Liver (tissue), 9 donors: Measurements from ENCODE around the gene SKA1. TPM values are rescaled to one million over a fixed set of nuclear protein-coding genes. Genes with fewer than 3 reads are reported as not detected.

Experiments used
- DNase-seq: peaks from one replicate; pipeline ENCODE4 v3.0.0-alpha.2; 2017; ENCODE audit warnings: low spot score
- H3K27ac ChIP-seq, 2 donors: one replicate each; pipeline ENCODE4 v1.7.0; 2013; ENCODE audit warnings: inconsistent platforms in 2 of 2, low read length in 2 of 2, control low read depth in 1 of 2, low read depth in 1 of 2, mild to moderate bottlenecking in 1 of 2
- H3K27me3 ChIP-seq, 4 donors: one replicate each; pipeline versions ENCODE4 v1.6.1 to v1.7.0; 2013; ENCODE audit warnings: low read length in 3 of 4, inconsistent platforms in 1 of 4, mild to moderate bottlenecking in 1 of 4, moderate library complexity in 1 of 4; ENCODE audit not compliant: control insufficient read depth in 4 of 4, insufficient read depth in 4 of 4
- H3K36me3 ChIP-seq, 4 donors: one replicate each; pipeline versions ENCODE4 v1.6.1 to v1.7.0; 2013; ENCODE audit warnings: low read length in 3 of 4, mild to moderate bottlenecking in 3 of 4, low read depth in 1 of 4, moderate library complexity in 1 of 4; ENCODE audit not compliant: control insufficient read depth in 4 of 4, insufficient read depth in 3 of 4
- H3K4me1 ChIP-seq, 4 donors: one replicate each; pipeline versions ENCODE4 v1.6.1 to v1.7.0; 2013; ENCODE audit warnings: low read length in 3 of 4, mild to moderate bottlenecking in 3 of 4, moderate library complexity in 1 of 4; ENCODE audit not compliant: control insufficient read depth in 4 of 4, insufficient read depth in 4 of 4
- H3K4me3 ChIP-seq, 3 donors: one replicate each; pipeline versions ENCODE4 v1.6.1 to v1.7.0; 2013; ENCODE audit warnings: low read length in 3 of 3, control low read depth in 1 of 3, low read depth in 1 of 3, mild to moderate bottlenecking in 1 of 3
- H3K9ac ChIP-seq, 2 donors: one replicate each; pipeline ENCODE4 v1.7.0; 2013; ENCODE audit warnings: low read length in 2 of 2, mild to moderate bottlenecking in 2 of 2, moderate library complexity in 2 of 2, control low read depth in 1 of 2, low read depth in 1 of 2
- H3K9me3 ChIP-seq, 4 donors: one replicate each; pipeline versions ENCODE4 v1.6.1 to v1.7.0; 2013; ENCODE audit warnings: low read length in 3 of 4; ENCODE audit not compliant: control insufficient read depth in 4 of 4
- ATF3 ChIP-seq: IDR thresholded peaks from 2 replicates; pipeline ENCODE4 v1.6.1; 2016; ENCODE audit warnings: antibody characterized with exemption
- EGR1 ChIP-seq, 2 donors: IDR thresholded peaks; 2 replicates each; pipeline ENCODE4 v1.6.1; 2016 to 2018; ENCODE audit warnings: antibody characterized with exemption in 2 of 2, low read depth in 2 of 2
- FOXA2 ChIP-seq: IDR thresholded peaks from 2 replicates; pipeline ENCODE4 v1.6.1; 2016; ENCODE audit warnings: antibody characterized with exemption
- GABPA ChIP-seq, 2 donors: IDR thresholded peaks in 1 of 2; conservative IDR thresholded peaks in 1 of 2; 2 replicates each; pipeline ENCODE4 v1.6.1; 2016; ENCODE audit warnings: antibody characterized with exemption in 2 of 2, mild to moderate bottlenecking in 1 of 2, moderate library complexity in 1 of 2
- HNF4A ChIP-seq, 2 donors: conservative IDR thresholded peaks; 2 replicates each; pipeline ENCODE4 v1.6.1; 2016; ENCODE audit warnings: antibody characterized with exemption in 2 of 2, mild to moderate bottlenecking in 2 of 2
- JUND ChIP-seq, 2 donors: IDR thresholded peaks; 2 replicates each; pipeline ENCODE4 v1.6.1; 2016; ENCODE audit warnings: antibody characterized with exemption in 2 of 2
- RAD21 ChIP-seq, 2 donors: IDR thresholded peaks; 2 replicates each; pipeline ENCODE4 v1.6.1; 2016; ENCODE audit warnings: antibody characterized with exemption in 2 of 2, mild to moderate bottlenecking in 2 of 2
- RXRA ChIP-seq, 2 donors: IDR thresholded peaks; 2 replicates each; pipeline ENCODE4 v1.6.1; 2017 to 2018; ENCODE audit warnings: antibody characterized with exemption in 2 of 2, mild to moderate bottlenecking in 1 of 2
- SP1 ChIP-seq: IDR thresholded peaks from 2 replicates; pipeline ENCODE4 v1.6.1; 2018; ENCODE audit warnings: antibody characterized with exemption, mild to moderate bottlenecking
- TAF1 ChIP-seq: conservative IDR thresholded peaks from 2 replicates; pipeline ENCODE4 v1.6.1; 2016; ENCODE audit warnings: antibody characterized with exemption, mild to moderate bottlenecking
- YY1 ChIP-seq: IDR thresholded peaks from 2 replicates; pipeline ENCODE4 v1.6.1; 2016; ENCODE audit warnings: antibody characterized with exemption, mild to moderate bottlenecking
- WGBS: extraction: QIAGEN DNeasy Blood & Tissue Kit; methylation state at CpG from one replicate; pipeline ENCODE4 v1.1.7; 2013; 5-methylcytosine and 5-hydroxymethylcytosine counted together
- polyA plus RNA-seq, 2 donors: library from polyadenylated mRNA; stranded (reverse) in 1 of 2; unstranded in 1 of 2; fragments of 200-250 nt in 1 of 2; fragments of >200 nt in 1 of 2; fragmentation: Nextera tagmentation in 1 of 2; extraction: Ambion mirVana in 1 of 2; gene quantifications; one replicate each; pipeline versions ENCODE4 v1.2.1 to v1.2.3, GENCODE V29; 2013 to 2015
- total RNA-seq, 2 donors: library from RNA; depleted of rRNA; stranded (reverse); fragments of >200 nt; gene quantifications; one replicate each; pipeline ENCODE4 v1.2.3, GENCODE V29; 2014
- TF ChIP-seq, protein P1 (sequence below): IDR thresholded peaks from 2 replicates; pipeline ENCODE4 v1.6.1; 2016; ENCODE audit warnings: antibody characterized with exemption, mild to moderate bottlenecking
- TF ChIP-seq, protein P2 (sequence below): IDR thresholded peaks from 2 replicates; pipeline ENCODE4 v1.6.1; 2016; ENCODE audit warnings: antibody characterized with exemption
- TF ChIP-seq, protein P3 (sequence below): fragments of 150-350 bp; IDR thresholded peaks from 2 replicates; pipeline ENCODE4 v1.5.1; 2017; ENCODE audit warnings: improper control_type of control experiment, low read depth, low read length; ENCODE audit not compliant: missing input control
- TF ChIP-seq, protein P4 (sequence below): IDR thresholded peaks from 2 replicates; pipeline ENCODE4 v1.6.1; 2016; ENCODE audit warnings: antibody characterized with exemption
- donor health status: healthy.
- donor health status: healthy.
- donor health status: healthy.
- donor health status: healthy.
- donor health status: healthy.

The SKA1 gene
- total and polyA plus RNA-seq, 4 donors = 0.08 to 18.7 (median 0.52) TPM

DNA sequence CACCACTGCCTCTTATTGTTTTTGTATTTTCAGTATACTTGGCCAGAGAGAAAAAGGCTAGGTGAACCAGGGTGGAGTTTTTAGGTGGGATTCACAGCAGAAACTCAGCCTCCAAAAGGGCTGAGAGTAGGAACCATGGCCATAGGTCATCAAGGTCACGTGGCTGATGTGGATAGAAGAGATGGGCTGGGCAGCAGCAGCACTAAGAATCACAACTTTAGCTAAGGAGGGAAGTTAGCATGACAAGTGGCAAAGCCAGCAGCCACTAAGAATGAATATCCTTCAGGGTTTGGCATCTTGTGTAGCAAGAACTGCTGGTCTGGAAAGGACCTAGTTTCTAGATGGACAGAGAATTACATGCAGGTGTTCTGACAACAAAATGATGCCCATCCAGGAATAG is 43.2 kb upstream of the SKA1 start:
- no peak for DNase-seq
- H3K4me1 ChIP-seq = no peaks in the 10 kb centered on the region
- 78% methylated on average over 1 of the region's 1 CpG for WGBS
- H3K36me3 ChIP-seq = no peaks in the 10 kb centered on the region
- no peaks in the 10 kb centered on the region for H3K27me3 ChIP-seq
- TF ChIP-seq YY1 = no peak
- no peak overlapping the region for H3K4me3 ChIP-seq
- H3K9ac ChIP-seq = no peak overlapping the region
- H3K27ac ChIP-seq = no peak overlapping the region
- no peaks in the 10 kb centered on the region for H3K9me3 ChIP-seq

DNA sequence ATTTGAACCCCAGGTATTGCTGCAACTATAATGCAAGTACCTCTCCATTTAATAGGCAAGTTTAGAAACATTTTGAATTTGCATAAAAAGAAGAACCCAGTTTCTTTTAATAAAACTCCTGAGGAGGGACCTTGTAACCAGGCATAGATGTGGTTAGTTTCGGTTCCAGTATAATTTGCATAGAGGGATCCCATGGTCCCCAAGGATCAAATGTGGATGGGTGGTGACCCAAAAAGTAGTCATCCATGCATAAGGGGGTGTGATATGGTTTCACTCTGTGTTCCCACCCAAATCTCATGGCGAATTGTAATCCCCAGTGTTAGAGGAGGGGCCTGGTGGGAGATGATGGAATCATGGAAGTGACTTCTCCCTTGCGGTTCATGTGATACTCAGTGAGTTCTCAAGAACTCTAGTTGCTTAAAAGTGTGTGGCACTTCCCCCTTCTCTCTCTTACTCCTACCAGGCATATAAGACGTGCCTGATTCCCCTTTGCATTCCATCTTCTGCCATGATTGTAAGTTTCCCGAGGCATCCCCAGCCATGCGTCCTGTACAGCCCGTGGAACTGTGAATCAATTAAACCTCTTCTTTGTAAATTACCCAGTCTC is 40.2 kb upstream of the SKA1 start:
- TF ChIP-seq FOXA2 = no peak
- TF ChIP-seq, protein P1, sequence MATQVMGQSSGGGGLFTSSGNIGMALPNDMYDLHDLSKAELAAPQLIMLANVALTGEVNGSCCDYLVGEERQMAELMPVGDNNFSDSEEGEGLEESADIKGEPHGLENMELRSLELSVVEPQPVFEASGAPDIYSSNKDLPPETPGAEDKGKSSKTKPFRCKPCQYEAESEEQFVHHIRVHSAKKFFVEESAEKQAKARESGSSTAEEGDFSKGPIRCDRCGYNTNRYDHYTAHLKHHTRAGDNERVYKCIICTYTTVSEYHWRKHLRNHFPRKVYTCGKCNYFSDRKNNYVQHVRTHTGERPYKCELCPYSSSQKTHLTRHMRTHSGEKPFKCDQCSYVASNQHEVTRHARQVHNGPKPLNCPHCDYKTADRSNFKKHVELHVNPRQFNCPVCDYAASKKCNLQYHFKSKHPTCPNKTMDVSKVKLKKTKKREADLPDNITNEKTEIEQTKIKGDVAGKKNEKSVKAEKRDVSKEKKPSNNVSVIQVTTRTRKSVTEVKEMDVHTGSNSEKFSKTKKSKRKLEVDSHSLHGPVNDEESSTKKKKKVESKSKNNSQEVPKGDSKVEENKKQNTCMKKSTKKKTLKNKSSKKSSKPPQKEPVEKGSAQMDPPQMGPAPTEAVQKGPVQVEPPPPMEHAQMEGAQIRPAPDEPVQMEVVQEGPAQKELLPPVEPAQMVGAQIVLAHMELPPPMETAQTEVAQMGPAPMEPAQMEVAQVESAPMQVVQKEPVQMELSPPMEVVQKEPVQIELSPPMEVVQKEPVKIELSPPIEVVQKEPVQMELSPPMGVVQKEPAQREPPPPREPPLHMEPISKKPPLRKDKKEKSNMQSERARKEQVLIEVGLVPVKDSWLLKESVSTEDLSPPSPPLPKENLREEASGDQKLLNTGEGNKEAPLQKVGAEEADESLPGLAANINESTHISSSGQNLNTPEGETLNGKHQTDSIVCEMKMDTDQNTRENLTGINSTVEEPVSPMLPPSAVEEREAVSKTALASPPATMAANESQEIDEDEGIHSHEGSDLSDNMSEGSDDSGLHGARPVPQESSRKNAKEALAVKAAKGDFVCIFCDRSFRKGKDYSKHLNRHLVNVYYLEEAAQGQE = no peak
- TF ChIP-seq, protein P2, sequence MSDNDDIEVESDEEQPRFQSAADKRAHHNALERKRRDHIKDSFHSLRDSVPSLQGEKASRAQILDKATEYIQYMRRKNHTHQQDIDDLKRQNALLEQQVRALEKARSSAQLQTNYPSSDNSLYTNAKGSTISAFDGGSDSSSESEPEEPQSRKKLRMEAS = no peak
- no peak for TF ChIP-seq RXRA (IDR thresholded peaks at IDR 0.05)
- no peak for TF ChIP-seq SP1
- TF ChIP-seq, protein P3, sequence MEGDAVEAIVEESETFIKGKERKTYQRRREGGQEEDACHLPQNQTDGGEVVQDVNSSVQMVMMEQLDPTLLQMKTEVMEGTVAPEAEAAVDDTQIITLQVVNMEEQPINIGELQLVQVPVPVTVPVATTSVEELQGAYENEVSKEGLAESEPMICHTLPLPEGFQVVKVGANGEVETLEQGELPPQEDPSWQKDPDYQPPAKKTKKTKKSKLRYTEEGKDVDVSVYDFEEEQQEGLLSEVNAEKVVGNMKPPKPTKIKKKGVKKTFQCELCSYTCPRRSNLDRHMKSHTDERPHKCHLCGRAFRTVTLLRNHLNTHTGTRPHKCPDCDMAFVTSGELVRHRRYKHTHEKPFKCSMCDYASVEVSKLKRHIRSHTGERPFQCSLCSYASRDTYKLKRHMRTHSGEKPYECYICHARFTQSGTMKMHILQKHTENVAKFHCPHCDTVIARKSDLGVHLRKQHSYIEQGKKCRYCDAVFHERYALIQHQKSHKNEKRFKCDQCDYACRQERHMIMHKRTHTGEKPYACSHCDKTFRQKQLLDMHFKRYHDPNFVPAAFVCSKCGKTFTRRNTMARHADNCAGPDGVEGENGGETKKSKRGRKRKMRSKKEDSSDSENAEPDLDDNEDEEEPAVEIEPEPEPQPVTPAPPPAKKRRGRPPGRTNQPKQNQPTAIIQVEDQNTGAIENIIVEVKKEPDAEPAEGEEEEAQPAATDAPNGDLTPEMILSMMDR = no peak
- TF ChIP-seq TAF1 = no peak
- TF ChIP-seq GABPA (IDR thresholded peaks at IDR 0.05 in 1 of 2, conservative IDR thresholded peaks at IDR 0.05 in 1 of 2) = no peak
- TF ChIP-seq JUND (IDR thresholded peaks at IDR 0.05) = no peak
- TF ChIP-seq EGR1 (IDR thresholded peaks at IDR 0.05; ENCODE audit: low read depth in 2 of 2) = no peak

DNA sequence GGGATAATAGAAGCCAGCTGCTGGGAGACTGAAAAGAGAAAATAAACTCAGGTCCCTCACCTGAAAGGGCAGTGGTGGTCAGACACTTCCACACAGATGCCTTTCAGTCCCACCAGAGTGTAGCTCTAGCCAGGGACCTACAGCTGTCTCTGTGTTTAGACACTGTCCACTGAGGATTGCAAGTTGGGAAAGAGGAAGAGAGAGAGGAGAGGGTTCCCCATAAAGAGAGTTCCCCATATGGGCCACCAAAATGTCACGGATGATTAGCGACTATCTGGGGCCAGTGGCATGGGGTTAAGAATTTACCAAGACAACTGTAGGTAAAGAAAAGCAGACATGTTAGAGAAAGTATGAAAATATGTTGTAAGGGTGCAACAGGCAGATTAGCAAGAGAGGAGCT is 36.7 kb upstream of the SKA1 start:
- WGBS = 79% methylated on average over 2 of the region's 2 CpGs
- Histone ChIP-seq H3K4me3 (no peak overlapping the region), H3K36me3 (no peaks in the 10 kb centered on the region), H3K9ac (no peak overlapping the region), H3K4me1 (no peaks in the 10 kb centered on the region), H3K27me3 (no peaks in the 10 kb centered on the region), H3K9me3 (no peaks in the 10 kb centered on the region), H3K27ac (no peak overlapping the region)
- no peak for DNase-seq
- no peak for TF ChIP-seq FOXA2
- TF ChIP-seq, protein P4, sequence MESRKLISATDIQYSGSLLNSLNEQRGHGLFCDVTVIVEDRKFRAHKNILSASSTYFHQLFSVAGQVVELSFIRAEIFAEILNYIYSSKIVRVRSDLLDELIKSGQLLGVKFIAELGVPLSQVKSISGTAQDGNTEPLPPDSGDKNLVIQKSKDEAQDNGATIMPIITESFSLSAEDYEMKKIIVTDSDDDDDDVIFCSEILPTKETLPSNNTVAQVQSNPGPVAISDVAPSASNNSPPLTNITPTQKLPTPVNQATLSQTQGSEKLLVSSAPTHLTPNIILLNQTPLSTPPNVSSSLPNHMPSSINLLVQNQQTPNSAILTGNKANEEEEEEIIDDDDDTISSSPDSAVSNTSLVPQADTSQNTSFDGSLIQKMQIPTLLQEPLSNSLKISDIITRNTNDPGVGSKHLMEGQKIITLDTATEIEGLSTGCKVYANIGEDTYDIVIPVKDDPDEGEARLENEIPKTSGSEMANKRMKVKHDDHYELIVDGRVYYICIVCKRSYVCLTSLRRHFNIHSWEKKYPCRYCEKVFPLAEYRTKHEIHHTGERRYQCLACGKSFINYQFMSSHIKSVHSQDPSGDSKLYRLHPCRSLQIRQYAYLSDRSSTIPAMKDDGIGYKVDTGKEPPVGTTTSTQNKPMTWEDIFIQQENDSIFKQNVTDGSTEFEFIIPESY = no peak
- no peak for TF ChIP-seq ATF3
- no peak for TF ChIP-seq EGR1 (IDR thresholded peaks at IDR 0.05; ENCODE audit: low read depth in 2 of 2)
- TF ChIP-seq SP1 = no peak
- TF ChIP-seq YY1 = no peak
- TF ChIP-seq, protein P2 = no peak
- TF ChIP-seq, protein P3 = no peak
- no peak for TF ChIP-seq GABPA (IDR thresholded peaks at IDR 0.05 in 1 of 2, conservative IDR thresholded peaks at IDR 0.05 in 1 of 2)
- TF ChIP-seq HNF4A (conservative IDR thresholded peaks at IDR 0.05) = no peak
- TF ChIP-seq RAD21 (IDR thresholded peaks at IDR 0.05) = no peak
- no peak for TF ChIP-seq TAF1

More for the DNA sequence above, 40.2 kb upstream of the SKA1 start:
- no peak overlapping the region for H3K4me3 ChIP-seq
- H3K27me3 ChIP-seq = no peaks in the 10 kb centered on the region
- no peaks in the 10 kb centered on the region for H3K36me3 ChIP-seq
- H3K9me3 ChIP-seq = no peaks in the 10 kb centered on the region
- no peak for DNase-seq
- H3K9ac ChIP-seq = no peak overlapping the region
- no peak overlapping the region for H3K27ac ChIP-seq
- no peaks in the 10 kb centered on the region for H3K4me1 ChIP-seq
- 94% methylated on average over 7 of the region's 7 CpGs for WGBS
